Urothelium cell line (cell line): Measurements from ENCODE around the gene COL23A1.

Experiments used
- DNase-seq: peaks from one replicate; pipeline ENCODE4 v3.0.0; 2011; ENCODE audit warnings: low spot score, mixed read lengths
- FAIRE-seq: peaks from 2 replicates; lab custom pipeline; 2011; peaks lifted over from hg19 to GRCh38; lab: Jason Lieb, UNC

Gene COL23A1

DNA sequence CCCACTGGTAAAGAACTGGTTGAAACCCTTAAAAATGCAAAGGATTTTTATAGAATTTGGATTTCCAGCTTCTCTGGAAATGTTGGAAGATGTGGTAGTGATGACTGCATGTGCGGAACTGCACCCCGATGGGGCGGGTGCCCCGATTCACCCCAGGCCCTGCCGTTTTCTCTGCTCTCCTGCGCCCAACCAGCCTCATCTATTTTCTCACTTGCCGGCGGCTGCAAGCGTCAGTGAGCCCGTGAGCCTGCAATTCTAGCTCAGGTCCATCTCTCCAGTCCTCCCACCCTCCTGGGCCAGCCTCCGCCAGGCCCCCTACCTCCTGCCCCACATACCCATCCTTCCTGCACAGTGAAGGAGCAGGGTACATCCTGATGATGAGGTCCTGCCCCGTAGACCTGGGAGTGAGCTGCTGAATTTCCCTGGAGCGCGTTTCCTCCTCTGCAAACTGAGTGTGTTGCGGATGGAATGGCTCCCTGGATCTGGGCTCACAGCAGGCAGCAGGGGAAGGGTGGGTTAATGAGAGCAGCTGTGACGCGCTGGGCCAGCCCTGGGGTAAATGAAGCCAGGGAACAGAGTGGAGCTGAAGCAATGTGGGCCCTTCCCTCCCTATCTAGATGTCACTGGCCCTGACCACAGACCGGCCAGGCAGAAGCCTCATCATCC, 311.7 kb downstream of the COL23A1 start:
- FAIRE-seq (no peak), DNase-seq (no peak)

DNA sequence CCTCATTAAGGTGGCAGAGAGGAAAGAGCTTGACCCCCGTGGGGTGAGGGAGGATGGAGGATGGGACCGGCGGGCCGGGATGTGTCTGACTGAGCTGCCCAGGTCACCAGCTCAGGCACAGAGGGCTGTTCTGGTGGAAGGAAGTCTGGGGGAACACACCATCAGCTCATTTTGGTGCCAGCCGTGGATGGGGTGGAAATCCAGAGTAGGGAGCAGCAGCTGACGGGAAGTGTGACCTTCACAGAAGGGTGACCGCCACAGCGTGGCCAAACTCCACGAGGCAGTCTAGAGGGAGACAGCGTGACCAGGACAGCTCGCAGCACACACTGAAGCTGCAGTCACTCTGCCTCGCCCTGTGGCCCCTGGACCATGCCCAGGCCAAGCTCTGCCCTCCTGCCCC, 312.3 kb downstream of the COL23A1 start:
- no peak for DNase-seq
- no peak for FAIRE-seq

DNA sequence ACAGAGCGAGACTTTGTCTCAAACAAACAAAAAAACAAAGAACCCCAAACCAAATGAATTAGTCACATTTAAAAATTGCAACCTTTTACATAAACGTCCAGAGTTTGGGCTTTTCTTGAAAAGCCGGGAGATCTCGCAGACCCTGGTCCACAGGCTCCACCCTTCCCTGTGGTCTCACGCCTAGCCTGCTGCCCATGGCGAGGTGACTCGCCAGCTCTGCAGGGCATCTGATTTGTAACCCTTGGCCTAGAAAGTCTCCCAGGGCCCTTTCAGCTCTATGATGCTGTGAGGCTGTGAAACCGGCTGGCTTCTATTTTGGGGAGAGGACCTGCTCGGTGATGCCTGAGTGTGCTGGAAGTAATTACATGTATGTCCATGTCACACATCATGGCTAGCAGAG, 312.8 kb downstream of the COL23A1 start:
- DNase-seq = no peak
- FAIRE-seq = no peak

DNA sequence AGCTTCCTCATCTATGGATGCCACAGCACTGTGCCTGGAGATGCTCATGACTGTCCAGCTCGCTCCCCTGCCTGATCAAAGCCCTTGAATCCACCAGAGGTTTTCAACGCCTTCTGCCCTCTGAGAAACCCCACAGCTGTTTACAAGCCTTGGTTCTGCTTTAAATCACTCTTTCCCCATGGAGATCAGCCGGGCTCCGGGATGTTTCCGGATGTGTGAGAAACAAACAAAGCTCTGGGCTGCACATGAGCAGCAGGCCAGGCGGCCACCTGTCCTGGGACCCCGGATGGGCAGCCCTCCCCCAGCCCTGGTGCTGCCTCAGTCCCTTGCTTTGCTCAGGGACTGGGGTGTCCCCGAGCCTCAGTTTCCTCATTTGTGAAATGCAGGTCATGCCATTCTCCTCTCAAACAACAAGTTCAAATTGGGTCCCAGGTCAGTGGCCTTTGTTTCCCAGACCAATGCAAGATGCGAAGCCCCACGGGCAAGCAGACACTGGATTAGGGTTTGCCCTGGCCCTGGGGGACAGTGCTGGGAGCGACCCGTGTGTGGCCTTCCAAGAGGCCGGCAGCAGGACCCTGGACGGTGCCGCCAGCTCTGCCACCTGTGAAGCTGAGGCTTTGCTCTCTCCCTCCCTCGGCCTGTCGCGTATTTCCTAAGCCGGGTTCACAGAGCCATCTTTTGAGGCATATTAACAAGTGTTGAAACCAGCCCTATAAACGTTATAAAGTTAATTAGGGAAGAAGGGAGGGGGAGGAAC, 315.2 kb downstream of the COL23A1 start:
- DNase-seq = no peak
- FAIRE-seq = no peak

DNA sequence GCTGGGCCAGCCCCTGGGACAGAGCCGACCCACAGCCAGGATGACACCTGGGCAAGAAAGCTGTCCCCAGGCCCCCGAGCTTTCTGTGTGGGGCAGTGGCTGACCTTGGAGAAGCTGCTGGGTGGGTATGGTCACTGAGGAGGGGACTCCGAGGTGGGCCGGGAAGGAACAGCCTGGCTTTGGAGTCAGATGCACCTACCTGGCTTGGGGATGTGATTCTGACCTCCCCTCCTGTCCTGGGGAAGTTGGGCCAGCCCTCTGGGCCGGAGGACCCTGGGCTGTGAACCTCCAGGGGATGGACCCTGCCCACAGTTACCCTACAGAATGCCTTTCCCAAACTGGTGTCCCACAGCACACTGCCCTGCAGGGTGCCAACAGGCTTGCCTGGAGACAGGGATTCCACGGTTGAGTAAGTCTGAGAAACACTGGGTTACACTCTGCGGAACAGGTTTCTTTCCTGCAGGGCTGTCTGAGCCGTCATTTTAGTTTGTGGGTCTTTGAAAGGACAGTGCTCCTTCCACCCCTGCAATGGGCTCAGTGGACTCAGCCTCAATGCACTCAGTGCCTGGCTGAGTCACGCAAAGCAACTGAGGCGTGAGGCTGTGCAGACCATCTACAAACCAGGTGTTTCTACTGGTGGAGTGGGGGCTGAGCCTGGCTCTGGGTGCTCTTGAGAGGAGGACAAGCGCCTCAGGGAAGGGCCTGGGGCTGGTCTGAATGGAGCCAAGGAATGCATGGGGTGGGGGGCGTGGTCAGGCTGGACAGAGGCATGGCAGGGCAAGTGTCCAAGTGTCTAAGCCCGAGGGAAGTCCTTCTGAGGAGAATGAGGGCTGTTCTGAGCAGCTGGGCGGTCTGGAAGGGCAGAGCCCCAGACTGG, 316.3 kb downstream of the COL23A1 start:
- FAIRE-seq (no peak), DNase-seq (no peak)

DNA sequence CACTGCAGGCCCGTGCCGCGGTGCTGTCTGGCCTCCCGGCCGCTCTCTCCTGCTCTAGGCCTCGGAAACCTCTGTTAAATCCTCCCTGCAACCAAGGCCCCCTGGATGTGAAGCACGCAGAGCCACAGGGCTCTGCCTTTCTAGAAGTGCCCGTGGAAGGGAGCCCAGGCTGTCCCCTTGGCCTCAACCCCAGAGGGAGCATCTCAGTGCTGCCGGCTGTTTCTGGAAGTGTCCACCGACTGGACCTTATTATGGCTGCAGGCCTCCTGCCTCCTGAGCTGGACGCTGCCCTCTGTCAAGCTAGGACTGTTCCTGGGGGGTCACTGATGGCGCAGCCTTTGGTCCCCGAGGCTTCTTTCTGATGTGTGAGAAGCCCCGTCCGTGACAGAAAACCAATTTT, 317.2 kb downstream of the COL23A1 start:
- DNase-seq = no peak
- no peak for FAIRE-seq

DNA sequence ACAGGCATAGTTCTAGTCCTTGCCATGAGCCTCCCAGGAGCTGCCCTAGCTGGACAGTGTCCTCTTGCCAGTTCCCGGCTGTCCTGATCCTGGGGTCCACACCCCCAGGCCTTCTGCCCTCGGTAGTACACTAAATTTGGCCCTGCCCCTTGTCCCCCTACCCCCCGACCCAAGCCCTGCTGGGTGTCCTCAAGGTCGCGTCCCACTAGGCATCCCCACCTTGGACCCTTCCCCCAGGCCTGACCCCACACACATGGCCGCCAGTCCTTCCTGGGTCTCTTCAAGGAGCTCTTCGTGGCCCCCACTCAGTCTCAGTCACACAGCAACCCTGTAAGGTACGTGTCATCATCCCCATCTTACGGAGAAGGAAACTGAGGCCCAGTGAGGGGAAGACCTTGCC, 317.6 kb downstream of the COL23A1 start:
- no peak for DNase-seq

DNA sequence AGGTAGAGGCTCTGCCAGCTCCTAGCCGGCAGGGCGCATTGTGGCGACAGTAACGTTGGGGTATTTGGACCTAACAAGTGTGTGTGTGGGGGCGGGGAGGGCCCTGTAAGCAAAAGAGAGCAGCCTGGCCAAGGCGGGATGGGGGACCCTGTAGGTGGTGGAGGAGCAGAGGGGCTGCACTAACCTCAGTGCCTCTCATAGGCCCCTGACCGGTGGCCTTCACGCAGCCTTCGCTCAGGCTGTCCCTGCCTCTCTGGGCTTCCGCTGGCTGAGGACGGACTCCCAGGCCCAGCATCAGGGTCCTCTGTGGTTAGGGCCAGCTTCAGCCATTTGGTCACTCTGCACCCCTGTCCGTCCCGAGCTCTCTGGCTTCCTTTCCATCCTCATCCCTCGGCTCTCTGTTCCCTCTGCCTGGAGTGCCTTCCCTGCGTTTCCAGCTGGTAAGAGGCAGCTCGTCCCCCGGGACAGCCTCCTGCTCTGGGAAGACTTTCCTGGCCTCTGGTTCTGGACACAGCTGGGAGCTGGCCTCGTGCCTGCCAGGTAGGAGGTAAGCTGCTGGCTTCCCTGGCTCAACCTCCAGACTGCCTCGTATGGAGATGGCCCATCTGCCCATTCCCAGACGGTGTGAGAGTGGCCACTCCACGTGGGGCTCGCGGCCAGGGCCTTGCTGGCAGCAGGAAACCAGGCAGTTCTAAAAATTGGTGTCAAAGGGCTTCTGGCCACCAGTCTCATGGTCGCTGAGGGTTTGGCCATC, 318.3 kb downstream of the COL23A1 start:
- DNase-seq (no peak), FAIRE-seq (no peak)

More for the DNA sequence above, 317.6 kb downstream of the COL23A1 start:
- FAIRE-seq = no peak

DNA sequence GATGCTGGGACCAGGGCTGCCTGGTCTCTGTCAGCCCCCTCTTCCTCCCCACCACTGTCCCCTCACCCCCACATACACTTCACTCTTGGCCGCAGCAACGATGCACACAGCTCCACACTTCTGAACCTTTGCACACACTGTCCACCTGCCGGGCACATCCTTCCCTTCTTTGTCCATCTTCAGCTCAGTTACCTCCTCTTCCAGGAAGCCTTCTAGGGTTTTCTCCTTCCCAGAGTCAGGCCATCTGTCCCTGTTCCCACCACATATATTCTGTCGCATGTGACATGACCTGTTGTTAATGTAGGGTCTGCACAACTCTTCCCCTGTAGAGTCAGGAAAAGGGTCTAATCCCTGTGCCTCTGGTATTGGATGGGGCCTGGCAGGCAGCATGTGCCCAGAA, 319.0 kb downstream of the COL23A1 start:
- FAIRE-seq (no peak), DNase-seq (no peak)

DNA sequence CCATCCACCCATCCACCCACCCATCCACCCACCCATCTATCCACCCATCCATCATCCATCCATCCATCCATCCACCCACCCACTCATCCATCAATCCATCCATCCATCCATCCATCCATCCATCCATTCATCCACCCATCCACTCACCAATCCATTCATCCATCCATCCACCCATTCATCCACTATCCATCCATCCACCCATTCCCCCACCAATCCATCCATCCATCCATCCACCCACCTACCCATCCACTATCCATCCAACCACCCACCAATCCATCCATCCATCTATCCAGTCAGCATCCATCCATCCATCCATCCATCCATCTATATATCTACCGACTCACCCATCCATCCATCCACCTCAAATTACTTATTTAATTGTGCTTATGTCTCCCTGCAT, 320.7 kb downstream of the COL23A1 start:
- DNase-seq = no peak
- peak; percentile 89 for FAIRE-seq

DNA sequence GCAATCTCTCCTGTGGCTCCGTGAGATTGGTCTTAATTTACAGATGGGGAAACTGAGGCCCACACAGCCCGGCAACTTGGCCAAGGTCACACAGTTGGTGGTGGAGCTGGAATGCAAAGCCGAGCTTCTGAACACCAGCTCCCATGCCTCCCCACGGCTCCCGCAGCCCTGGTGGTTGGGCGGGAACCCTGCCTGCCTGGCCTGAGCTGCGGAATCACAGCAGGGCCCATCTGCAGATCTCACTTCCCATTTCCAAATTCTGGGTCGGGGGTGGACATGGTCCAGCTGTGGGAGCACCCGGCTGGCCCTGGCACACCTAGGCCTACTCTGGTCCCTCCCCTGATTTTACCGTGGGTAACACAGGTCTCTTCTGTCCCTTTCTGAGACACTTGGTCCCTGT, 322.3 kb downstream of the COL23A1 start:
- DNase-seq (no peak), FAIRE-seq (no peak)

DNA sequence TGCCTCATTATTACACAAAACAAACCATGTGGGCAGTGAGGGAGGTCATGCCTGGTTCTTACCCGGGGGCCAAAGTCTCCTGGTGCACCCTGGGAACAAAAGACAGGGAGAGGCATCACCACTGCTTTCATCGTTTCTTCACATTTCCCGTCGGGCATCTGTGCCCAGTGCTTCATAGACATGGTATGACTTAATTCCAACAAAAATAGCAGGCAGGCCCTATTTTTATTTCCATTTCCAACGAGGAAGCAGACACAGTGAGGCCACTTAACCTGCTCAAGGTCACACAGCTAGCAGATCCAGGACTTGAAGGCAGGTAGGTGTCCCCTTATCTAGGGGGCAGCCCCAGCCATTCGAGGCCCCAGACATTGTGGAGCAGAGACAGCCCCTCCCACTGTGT, 322.9 kb downstream of the COL23A1 start:
- DNase-seq (no peak), FAIRE-seq (no peak)

DNA sequence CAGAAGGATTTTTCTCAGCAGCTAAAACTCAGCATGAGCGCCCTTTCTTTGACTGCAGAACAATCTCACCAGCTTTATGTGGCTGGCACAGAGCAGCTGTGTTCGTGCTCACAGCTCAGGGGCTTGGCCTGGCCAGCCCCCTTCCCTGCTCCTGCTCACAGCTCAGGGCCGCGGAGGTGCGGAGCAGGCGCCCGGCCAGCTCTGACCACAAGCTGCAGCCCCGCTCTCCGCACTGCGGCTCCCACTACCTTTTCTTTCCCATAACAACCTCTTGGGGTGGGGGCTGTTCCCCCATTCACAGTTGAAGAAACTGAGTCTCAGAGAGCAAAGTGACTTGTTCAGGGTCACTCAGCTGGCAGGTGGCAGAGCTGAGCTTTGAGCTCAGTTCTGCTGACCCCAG, 323.6 kb downstream of the COL23A1 start:
- FAIRE-seq (no peak), DNase-seq (no peak)

DNA sequence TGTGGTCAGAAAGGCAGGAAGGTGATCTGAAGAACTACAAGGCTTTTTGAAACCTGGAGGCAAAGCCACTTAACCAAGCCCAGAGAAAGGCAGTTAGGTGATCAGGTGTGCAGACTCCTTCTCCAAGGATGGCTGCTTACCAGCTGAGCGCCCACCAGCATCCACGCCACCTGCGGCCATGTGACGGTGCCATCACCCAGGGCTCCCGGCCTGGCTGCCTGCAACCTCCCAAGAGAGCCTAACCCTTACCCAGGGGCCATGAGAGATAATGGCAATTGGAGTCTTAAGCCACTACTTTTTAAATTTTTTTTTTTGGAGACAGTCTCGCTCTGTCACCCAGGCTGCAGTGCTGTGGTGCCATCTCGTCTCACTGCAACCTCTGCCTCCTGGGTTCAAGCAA, 324.4 kb downstream of the COL23A1 start:
- no peak for DNase-seq
- no peak for FAIRE-seq

DNA sequence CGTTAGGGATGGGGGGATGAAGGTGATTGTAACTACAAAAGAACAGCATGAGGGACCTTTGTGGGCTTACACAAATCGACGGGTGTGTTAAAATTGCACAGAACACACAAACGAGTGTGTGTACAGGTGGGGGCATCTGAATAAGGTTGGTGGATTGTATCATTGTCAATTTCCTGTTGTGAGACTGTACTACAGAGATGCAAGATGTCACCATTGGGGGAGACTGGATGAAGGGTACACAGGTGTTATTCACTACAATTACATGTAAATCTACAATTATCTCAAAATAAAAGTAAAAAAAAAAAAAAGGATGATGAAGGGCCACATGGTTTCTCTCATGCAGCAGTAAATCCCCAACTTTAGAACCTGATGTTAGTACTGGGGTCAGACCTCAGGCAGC, 326.1 kb downstream of the COL23A1 start:
- FAIRE-seq (no peak), DNase-seq (no peak)

DNA sequence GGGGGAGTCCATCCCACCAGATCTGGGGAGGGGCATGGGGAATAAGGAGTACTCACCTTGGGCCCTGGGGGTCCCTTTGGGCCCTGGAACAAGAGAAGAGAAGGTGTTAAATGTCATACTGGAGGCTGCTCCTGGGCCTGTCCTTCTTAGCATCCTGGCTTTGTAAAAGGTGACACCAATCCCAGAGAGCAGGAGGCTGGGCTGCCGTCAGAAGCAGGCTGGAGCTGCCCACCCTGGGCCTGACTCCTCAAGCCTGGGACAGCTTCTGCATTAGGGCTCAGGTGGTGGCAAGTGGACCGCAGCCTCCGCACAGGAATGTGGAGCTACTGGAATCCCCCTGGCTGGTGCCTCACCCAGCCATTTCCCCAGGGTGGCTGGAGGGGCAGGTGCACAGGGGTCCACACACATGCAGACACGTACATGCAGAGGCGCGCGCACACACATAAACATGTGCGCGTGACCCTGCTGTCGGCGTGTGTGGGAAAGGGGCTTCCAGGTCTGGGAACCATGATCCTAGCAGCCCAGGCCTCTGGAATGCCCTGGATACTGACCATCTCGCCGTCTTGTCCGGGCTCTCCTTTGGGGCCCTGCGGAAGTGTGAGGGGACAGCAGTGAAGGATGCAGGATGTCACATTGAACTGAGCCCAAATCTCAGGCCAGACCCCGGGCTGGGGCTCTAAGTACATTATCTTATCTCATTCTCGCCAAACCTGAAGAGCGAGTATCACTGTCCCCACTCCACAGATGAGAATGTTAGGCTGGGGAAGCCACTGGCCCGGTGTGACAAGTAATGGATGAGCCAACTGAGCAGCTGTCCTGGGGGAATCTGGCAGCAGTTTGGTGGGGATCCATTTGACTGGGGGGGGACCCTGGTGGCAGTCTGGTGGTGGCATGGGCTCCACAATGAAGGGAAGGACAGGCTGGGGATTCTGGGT, 328.3 kb downstream of the COL23A1 start:
- FAIRE-seq = no peak
- DNase-seq = no peak

DNA sequence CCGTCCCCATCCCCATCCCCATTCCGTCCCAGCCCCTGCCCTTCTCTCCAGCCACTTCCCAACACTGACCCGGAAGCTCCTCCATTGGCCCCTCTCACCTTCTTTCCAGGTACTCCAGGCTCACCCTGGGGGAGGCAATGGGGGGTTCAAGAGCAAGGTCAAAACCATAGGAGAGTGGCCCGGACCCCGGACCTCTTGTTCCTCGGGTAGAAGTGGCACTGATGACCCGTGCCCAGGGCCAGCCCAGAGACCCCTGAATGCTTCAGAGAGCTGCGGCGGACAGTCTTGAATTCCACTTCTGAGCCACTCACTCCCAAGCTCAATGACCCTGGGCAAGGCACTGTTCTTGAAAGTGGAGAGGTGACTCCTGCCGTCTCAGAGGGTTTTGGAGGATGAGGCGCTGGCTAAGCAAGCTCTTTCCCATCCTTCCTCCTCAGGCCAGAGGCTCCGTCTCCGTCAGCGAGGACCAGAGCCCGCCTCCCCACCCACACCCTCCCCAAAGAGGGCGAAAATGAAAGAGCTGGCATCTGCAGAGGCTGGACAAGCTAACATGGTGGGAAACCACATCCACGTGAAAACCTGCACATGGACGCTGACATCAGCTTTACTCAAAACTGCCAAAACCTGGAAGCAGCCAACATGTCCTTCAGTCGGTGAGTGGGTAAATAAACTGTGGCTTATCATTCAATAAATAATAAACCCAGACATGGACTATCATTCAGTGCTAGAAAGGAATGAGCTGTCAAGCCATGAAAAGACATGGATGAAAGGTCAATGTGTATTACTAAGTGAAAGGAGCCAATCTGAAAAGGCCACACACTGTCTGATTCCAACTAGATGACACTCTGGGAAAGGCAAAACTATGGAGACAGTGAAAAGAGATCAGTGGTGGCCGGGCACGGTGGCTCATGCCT, 330.3 kb downstream of the COL23A1 start:
- DNase-seq (no peak), FAIRE-seq (no peak)

DNA sequence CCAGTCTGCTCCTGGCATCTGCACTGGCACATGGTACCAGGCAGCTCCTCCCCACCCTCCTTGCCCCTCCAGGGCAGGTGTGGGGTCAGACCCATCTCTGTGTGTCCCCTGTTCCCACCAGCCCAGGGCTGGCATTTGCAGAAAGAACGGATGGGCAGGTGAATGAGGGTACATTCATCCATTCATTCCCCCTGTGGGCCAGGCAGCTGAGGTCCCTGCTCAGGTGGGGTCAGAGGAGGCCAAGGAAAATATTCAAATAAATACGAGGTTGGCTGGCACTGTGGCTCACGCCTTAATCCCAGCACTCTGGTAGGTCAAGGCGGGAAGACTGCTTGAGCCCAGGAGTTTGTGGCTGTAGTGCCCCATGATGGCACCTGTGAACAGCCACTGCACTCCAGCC, 332.5 kb downstream of the COL23A1 start:
- FAIRE-seq = no peak
- no peak for DNase-seq

DNA sequence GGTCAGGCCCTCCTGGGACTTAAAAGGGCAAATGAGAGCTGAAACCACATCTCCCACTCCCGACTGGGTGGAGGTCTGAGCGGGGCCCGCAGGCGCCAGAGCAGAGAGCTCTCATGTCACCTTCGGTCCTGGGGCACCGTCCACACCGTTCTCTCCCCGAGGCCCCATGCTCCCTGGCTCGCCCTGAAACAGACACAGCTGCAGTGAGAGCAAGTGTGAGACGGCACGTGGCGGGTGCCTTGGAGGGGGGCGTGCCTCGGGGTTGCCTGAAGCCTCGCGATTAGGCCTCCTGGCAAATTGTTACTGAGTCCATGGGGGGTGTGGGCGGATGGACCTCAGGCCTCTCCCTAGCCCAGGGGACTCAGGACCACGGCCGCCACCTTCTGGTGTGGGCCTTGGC, 333.4 kb downstream of the COL23A1 start:
- DNase-seq (no peak), FAIRE-seq (no peak)
